ENCODE measurements around the gene FBXW2. TPM values are rescaled to one million over a fixed set of nuclear protein-coding genes. Genes with fewer than 3 reads are reported as not detected.

The FBXW2 gene
- total and polyA plus RNA-seq, 10 of the 15 experiments (the other 5 are each of a cell fraction or from before 2014, with no cell fraction given): 2.9 to 56.9 (median 39.1) TPM

- TF ChIP-seq IRF5 (IDR thresholded peaks at IDR 0.05; ENCODE audit: borderline replicate concordance) (no peak), RCOR1 (conservative IDR thresholded peaks at IDR 0.05; ENCODE audit: low read depth, low read length) (no peak), RELA (IDR thresholded peaks at IDR 0.05; ENCODE audit: borderline replicate concordance, partially characterized antibody) (peak; percentile 35), NFXL1 (IDR thresholded peaks at IDR 0.05; ENCODE audit: borderline replicate concordance) (no peak), WRNIP1 (IDR thresholded peaks at IDR 0.05; ENCODE audit: borderline replicate concordance, low read depth, low read length) (no peak), E2F4 (IDR thresholded peaks at IDR 0.05; ENCODE audit: low read depth, low read length) (peak; percentile 65; the same call in 1 of the 2 replicates), ZZZ3 (IDR thresholded peaks at IDR 0.05; ENCODE audit: control insufficient read depth, insufficient read length, low read depth) (no peak), DPF2 (IDR thresholded peaks at IDR 0.05) (peak; percentile 98), KDM1A (IDR thresholded peaks at IDR 0.05; ENCODE audit: borderline replicate concordance) (no peak), YBX1 (IDR thresholded peaks at IDR 0.05) (no peak), ZBTB4 (CRISPR knock-in tag; IDR thresholded peaks at IDR 0.05) (no peak), RFX5 (IDR thresholded peaks at IDR 0.05; ENCODE audit: low read depth, low read length) (no peak), MXI1 (IDR thresholded peaks at IDR 0.05; ENCODE audit: low read depth, low read length) (no peak)
- TF ChIP-seq, protein P1, sequence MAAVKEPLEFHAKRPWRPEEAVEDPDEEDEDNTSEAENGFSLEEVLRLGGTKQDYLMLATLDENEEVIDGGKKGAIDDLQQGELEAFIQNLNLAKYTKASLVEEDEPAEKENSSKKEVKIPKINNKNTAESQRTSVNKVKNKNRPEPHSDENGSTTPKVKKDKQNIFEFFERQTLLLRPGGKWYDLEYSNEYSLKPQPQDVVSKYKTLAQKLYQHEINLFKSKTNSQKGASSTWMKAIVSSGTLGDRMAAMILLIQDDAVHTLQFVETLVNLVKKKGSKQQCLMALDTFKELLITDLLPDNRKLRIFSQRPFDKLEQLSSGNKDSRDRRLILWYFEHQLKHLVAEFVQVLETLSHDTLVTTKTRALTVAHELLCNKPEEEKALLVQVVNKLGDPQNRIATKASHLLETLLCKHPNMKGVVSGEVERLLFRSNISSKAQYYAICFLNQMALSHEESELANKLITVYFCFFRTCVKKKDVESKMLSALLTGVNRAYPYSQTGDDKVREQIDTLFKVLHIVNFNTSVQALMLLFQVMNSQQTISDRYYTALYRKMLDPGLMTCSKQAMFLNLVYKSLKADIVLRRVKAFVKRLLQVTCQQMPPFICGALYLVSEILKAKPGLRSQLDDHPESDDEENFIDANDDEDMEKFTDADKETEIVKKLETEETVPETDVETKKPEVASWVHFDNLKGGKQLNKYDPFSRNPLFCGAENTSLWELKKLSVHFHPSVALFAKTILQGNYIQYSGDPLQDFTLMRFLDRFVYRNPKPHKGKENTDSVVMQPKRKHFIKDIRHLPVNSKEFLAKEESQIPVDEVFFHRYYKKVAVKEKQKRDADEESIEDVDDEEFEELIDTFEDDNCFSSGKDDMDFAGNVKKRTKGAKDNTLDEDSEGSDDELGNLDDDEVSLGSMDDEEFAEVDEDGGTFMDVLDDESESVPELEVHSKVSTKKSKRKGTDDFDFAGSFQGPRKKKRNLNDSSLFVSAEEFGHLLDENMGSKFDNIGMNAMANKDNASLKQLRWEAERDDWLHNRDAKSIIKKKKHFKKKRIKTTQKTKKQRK (IDR thresholded peaks at IDR 0.05; ENCODE audit: low read depth, low read length): no peak
- TF ChIP-seq, protein P2, sequence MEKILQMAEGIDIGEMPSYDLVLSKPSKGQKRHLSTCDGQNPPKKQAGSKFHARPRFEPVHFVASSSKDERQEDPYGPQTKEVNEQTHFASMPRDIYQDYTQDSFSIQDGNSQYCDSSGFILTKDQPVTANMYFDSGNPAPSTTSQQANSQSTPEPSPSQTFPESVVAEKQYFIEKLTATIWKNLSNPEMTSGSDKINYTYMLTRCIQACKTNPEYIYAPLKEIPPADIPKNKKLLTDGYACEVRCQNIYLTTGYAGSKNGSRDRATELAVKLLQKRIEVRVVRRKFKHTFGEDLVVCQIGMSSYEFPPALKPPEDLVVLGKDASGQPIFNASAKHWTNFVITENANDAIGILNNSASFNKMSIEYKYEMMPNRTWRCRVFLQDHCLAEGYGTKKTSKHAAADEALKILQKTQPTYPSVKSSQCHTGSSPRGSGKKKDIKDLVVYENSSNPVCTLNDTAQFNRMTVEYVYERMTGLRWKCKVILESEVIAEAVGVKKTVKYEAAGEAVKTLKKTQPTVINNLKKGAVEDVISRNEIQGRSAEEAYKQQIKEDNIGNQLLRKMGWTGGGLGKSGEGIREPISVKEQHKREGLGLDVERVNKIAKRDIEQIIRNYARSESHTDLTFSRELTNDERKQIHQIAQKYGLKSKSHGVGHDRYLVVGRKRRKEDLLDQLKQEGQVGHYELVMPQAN (conservative IDR thresholded peaks at IDR 0.05): peak; percentile 66
Observed at GRCh38 chr9:120714088-120714845, 78.9 kb downstream of the FBXW2 start, which contains the start of gene MEGF9 (continued).

All from GM12878 (cell line).